Ascending aorta (tissue), 2 donors: ENCODE results near the gene PREX1. TPM values are rescaled to one million over a fixed set of nuclear protein-coding genes. Genes with fewer than 3 reads are reported as not detected.

Source experiments
- DNase-seq, 2 donors: peaks; one replicate each; pipeline ENCODE4 v3.0.0-alpha.2; 2019; ENCODE audit warnings: low spot score in 2 of 2
- H3K27ac ChIP-seq, 2 donors: fragments of 200-600 bp; sonication (generic); one replicate each; pipeline ENCODE4 v1.5.1; 2016 to 2017; ENCODE audit warnings: mild to moderate bottlenecking in 1 of 2
- H3K27me3 ChIP-seq: fragments of 200-600 bp; sonication (generic); one replicate; pipeline ENCODE4 v1.5.1; 2017
- H3K36me3 ChIP-seq, 2 donors: fragments of 200-600 bp; sonication (generic); one replicate each; pipeline ENCODE4 v1.5.1; 2016
- H3K4me1 ChIP-seq, 2 donors: fragments of 200-600 bp; sonication (generic); one replicate each; pipeline ENCODE4 v1.5.1; 2016 to 2017; ENCODE audit warnings: mild to moderate bottlenecking in 1 of 2
- H3K4me3 ChIP-seq, 2 donors: fragments of 200-600 bp; sonication (generic); one replicate each; pipeline ENCODE4 v1.5.1; 2016 to 2017; ENCODE audit warnings: mild to moderate bottlenecking in 1 of 2
- H3K9me3 ChIP-seq, 2 donors: fragments of 200-600 bp; sonication (generic); one replicate each; pipeline ENCODE4 v1.5.1; 2016
- CTCF ChIP-seq, 3 experiments: fragments of 200-600 bp in 2 of 3; fragments of 450-650 bp in 1 of 3; sonication (generic) in 2 of 3; IDR thresholded peaks; one replicate each; pipeline ENCODE4 v1.5.1; 2016 to 2019; ENCODE audit warnings: antibody characterized with exemption in 3 of 3, mild to moderate bottlenecking in 1 of 3, moderate library complexity in 1 of 3
- intact Hi-C: fragments of 100-400 bp; cut with DNase I; formaldehyde crosslinking; loops from one replicate; pipeline ENCODE4 v1.15.1; 2023
- total RNA-seq: library from RNA; depleted of rRNA; stranded (reverse); fragments of >200 nt; gene quantifications from one replicate; pipeline ENCODE4 v1.1.0, GENCODE V29; 2016

The PREX1 gene
- total RNA-seq, 1 donor from 2014 or later: 75.4 TPM

- Histone ChIP-seq H3K27ac (peak overlapping the region; percentile 2 to 18), H3K4me1 (peaks cover 0 to 3% of the 10 kb centered on the region in 2 donors), H3K9me3 (no peaks in the 10 kb centered on the region), H3K36me3 (peaks cover 71 to 89% of the 10 kb centered on the region in 2 donors), H3K4me3 (no peak overlapping the region), H3K27me3 (no peaks in the 10 kb centered on the region)
- TF ChIP-seq CTCF (IDR thresholded peaks at IDR 0.05): no peak
- no peak for DNase-seq
- intact Hi-C loops: no loop called here
Measured at GRCh38 chr20:48626938-48627736, 200.7 kb downstream of the PREX1 start.

GRCh38 chr20:48626226-48626937, 201.4 kb downstream of the PREX1 start:
- Histone ChIP-seq H3K4me1 (peaks cover 0 to 3% of the 10 kb centered on the region in 2 donors), H3K36me3 (peaks cover 63 to 82% of the 10 kb centered on the region in 2 donors), H3K4me3 (no peak overlapping the region), H3K27me3 (no peaks in the 10 kb centered on the region), H3K9me3 (no peaks in the 10 kb centered on the region), H3K27ac (peak overlapping the region; percentile 2 to 18)
- intact Hi-C loops: no loop called here
- DNase-seq: no peak
- TF ChIP-seq CTCF (IDR thresholded peaks at IDR 0.05): no peak

GRCh38 chr20:48625136-48625900, 202.5 kb downstream of the PREX1 start:
- no peak for DNase-seq
- no peak overlapping the region for H3K4me3 ChIP-seq

GRCh38 chr20:48624315-48625020, 203.3 kb downstream of the PREX1 start:
- intact Hi-C loops: loop anchor here (5.0 kb wide), 1 partner anchor 327 kb away; no protein-coding TSS in a partner anchor
- peaks cover 5 to 15% of the 10 kb centered on the region in 2 donors for H3K4me1 ChIP-seq
- DNase-seq: no peak
- H3K36me3 ChIP-seq: peaks cover 44 to 63% of the 10 kb centered on the region in 2 donors
- H3K4me3 ChIP-seq: no peak overlapping the region
- H3K9me3 ChIP-seq: no peaks in the 10 kb centered on the region
- no peak overlapping the region for H3K27ac ChIP-seq
- no peak for TF ChIP-seq CTCF (IDR thresholded peaks at IDR 0.05)
- H3K27me3 ChIP-seq: no peaks in the 10 kb centered on the region

More at GRCh38 chr20:48625136-48625900, 202.5 kb downstream of the PREX1 start:
- Histone ChIP-seq H3K4me1 (peaks cover under 1 to 10% of the 10 kb centered on the region in 2 donors), H3K27ac (no peak overlapping the region), H3K36me3 (peaks cover 53 to 71% of the 10 kb centered on the region in 2 donors), H3K27me3 (no peaks in the 10 kb centered on the region), H3K9me3 (no peaks in the 10 kb centered on the region)
- TF ChIP-seq CTCF (IDR thresholded peaks at IDR 0.05): no peak
- intact Hi-C loops: no loop called here

GRCh38 chr20:48623906-48624265, 203.9 kb downstream of the PREX1 start:
- TF ChIP-seq CTCF (IDR thresholded peaks at IDR 0.05): no peak
- peaks cover 5 to 15% of the 10 kb centered on the region in 2 donors for H3K4me1 ChIP-seq
- no peaks in the 10 kb centered on the region for H3K9me3 ChIP-seq
- no peak overlapping the region for H3K27ac ChIP-seq
- intact Hi-C loops: loop anchor here (5.0 kb wide), 1 partner anchor 327 kb away; no protein-coding TSS in a partner anchor
- H3K36me3 ChIP-seq: peaks cover 38 to 57% of the 10 kb centered on the region in 2 donors
- DNase-seq: no peak
- H3K27me3 ChIP-seq: no peaks in the 10 kb centered on the region
- H3K4me3 ChIP-seq: no peak overlapping the region
